H9 (cell line): ENCODE results near the gene PJA1. TPM values are rescaled to one million over a fixed set of nuclear protein-coding genes. Genes with fewer than 3 reads are reported as not detected.

Experiments used
- DNase-seq: peaks from one replicate; pipeline ENCODE4 v3.0.0-alpha.2; 2017
- H2AFZ ChIP-seq: one replicate; pipeline ENCODE4 v1.6.1; 2013; ENCODE audit warnings: mild to moderate bottlenecking, low read length, control low read depth, moderate library complexity
- H2AK5ac ChIP-seq: 2 replicates; pipeline ENCODE4 v1.6.1; 2013; ENCODE audit warnings: low read length, control low read depth, mixed read lengths; ENCODE audit not compliant: insufficient read length
- H2BK120ac ChIP-seq: one replicate; pipeline ENCODE4 v1.6.1; 2013; ENCODE audit warnings: low read depth, mild to moderate bottlenecking, low read length, control low read depth, inconsistent platforms; ENCODE audit not compliant: poor library complexity, severe bottlenecking
- H2BK12ac ChIP-seq: 2 replicates; pipeline ENCODE4 v1.6.1; 2013; ENCODE audit warnings: low read length, control low read depth, mixed read lengths, low read depth; ENCODE audit not compliant: insufficient read length
- H2BK15ac ChIP-seq: 2 replicates; pipeline ENCODE4 v1.6.1; 2013; ENCODE audit warnings: low read depth, low read length, control low read depth
- H2BK20ac ChIP-seq: one replicate; pipeline ENCODE4 v1.6.1; 2013; ENCODE audit warnings: low read depth, mild to moderate bottlenecking, low read length, control low read depth, inconsistent platforms; ENCODE audit not compliant: poor library complexity, severe bottlenecking
- H2BK5ac ChIP-seq: 2 replicates; pipeline ENCODE4 v1.6.1; 2013; ENCODE audit warnings: low read length, control low read depth, mixed read lengths; ENCODE audit not compliant: insufficient read length
- H3K14ac ChIP-seq: 2 replicates; pipeline ENCODE4 v1.6.1; 2013; ENCODE audit warnings: low read length, control low read depth; ENCODE audit not compliant: insufficient read depth
- H3K18ac ChIP-seq: 2 replicates; pipeline ENCODE4 v1.6.1; 2013; ENCODE audit warnings: low read depth, mild to moderate bottlenecking, mixed read lengths, low read length, control low read depth; ENCODE audit not compliant: insufficient read length
- H3K23ac ChIP-seq: 2 replicates; pipeline ENCODE4 v1.6.1; 2013; ENCODE audit warnings: low read length, control low read depth, mixed read lengths, low read depth; ENCODE audit not compliant: insufficient read length
- H3K23me2 ChIP-seq: 2 replicates; pipeline ENCODE4 v1.6.1; 2013; ENCODE audit warnings: low read depth, mild to moderate bottlenecking, mixed read lengths, low read length, control low read depth; ENCODE audit not compliant: insufficient read length, poor library complexity, severe bottlenecking
- H3K27ac ChIP-seq: 2 replicates; pipeline ENCODE4 v1.5.1; 2013; ENCODE audit warnings: low read length, control low read depth, mixed read lengths, low read depth; ENCODE audit not compliant: insufficient read length
- H3K27me3 ChIP-seq: 2 replicates; pipeline ENCODE4 v1.6.1; 2013; ENCODE audit warnings: low read length, control low read depth, inconsistent platforms; ENCODE audit not compliant: insufficient read depth
- H3K4ac ChIP-seq: 2 replicates; pipeline ENCODE4 v1.6.1; 2013; ENCODE audit warnings: low read depth, mild to moderate bottlenecking, control low read depth, inconsistent platforms, low read length, moderate library complexity
- H3K4me1 ChIP-seq: 2 replicates; pipeline ENCODE4 v1.6.1; 2013; ENCODE audit warnings: low read length, control low read depth, inconsistent platforms; ENCODE audit not compliant: insufficient read depth
- H3K4me2 ChIP-seq: 2 replicates; pipeline ENCODE4 v1.6.1; 2013; ENCODE audit warnings: low read length, control low read depth, mixed read lengths; ENCODE audit not compliant: insufficient read length, insufficient read depth
- H3K56ac ChIP-seq: 2 replicates; pipeline ENCODE4 v1.6.1; 2013; ENCODE audit warnings: low read depth, mild to moderate bottlenecking, mixed read lengths, low read length, control low read depth; ENCODE audit not compliant: insufficient read length
- H3K79me1 ChIP-seq: 2 replicates; pipeline ENCODE4 v1.6.1; 2013; ENCODE audit warnings: low read depth, mild to moderate bottlenecking, moderate library complexity, low read length, control low read depth, inconsistent platforms; ENCODE audit not compliant: insufficient read depth, poor library complexity, severe bottlenecking
- H3K79me2 ChIP-seq: 2 replicates; pipeline ENCODE4 v1.6.1; 2013; ENCODE audit warnings: low read length, control low read depth, inconsistent platforms; ENCODE audit not compliant: insufficient read depth
- H3K9ac ChIP-seq: 2 replicates; pipeline ENCODE4 v1.6.1; 2013; ENCODE audit warnings: low read length, control low read depth, mixed read lengths; ENCODE audit not compliant: insufficient read length; ENCODE audit errors: extremely low read depth
- H3K9me3 ChIP-seq: one replicate; pipeline ENCODE4 v1.6.1; 2013; ENCODE audit warnings: low read depth, low read length, inconsistent platforms; ENCODE audit not compliant: control insufficient read depth
- H3T11ph ChIP-seq: one replicate; pipeline ENCODE4 v1.6.1; 2013; ENCODE audit warnings: mild to moderate bottlenecking, low read length, control low read depth, inconsistent platforms
- H4K20me1 ChIP-seq: one replicate; pipeline ENCODE4 v1.6.1; 2013; ENCODE audit not compliant: control insufficient read depth, insufficient read length, insufficient read depth
- H4K5ac ChIP-seq: 2 replicates; pipeline ENCODE4 v1.6.1; 2013; ENCODE audit warnings: low read depth, mild to moderate bottlenecking, mixed read lengths, low read length, control low read depth; ENCODE audit not compliant: insufficient read length
- H4K8ac ChIP-seq: replicated peaks from 2 replicates; pipeline ENCODE4 v1.6.1; 2013; ENCODE audit warnings: low read length, control low read depth, mixed read lengths, low read depth; ENCODE audit not compliant: insufficient read length
- H4K91ac ChIP-seq: 2 replicates; pipeline ENCODE4 v1.6.1; 2013; ENCODE audit warnings: low read depth, mild to moderate bottlenecking, moderate library complexity, mixed read lengths, low read length, control low read depth; ENCODE audit not compliant: insufficient read length
- H3K27ac Mint-ChIP-seq, 3 experiments: 2 replicates in 2 of 3; 3 replicates in 1 of 3; pipeline ENCODE4 v1.8.0; 2020 to 2021; ENCODE audit warnings: mixed read lengths in 3 of 3, mild to moderate bottlenecking in 1 of 3, moderate library complexity in 1 of 3
- H3K27me3 Mint-ChIP-seq: 2 replicates; pipeline ENCODE4 v1.8.0; 2021; ENCODE audit warnings: low read depth, mild to moderate bottlenecking, moderate library complexity, mixed read lengths
- H3K36me3 Mint-ChIP-seq, 3 experiments: 2 replicates in 2 of 3; 3 replicates in 1 of 3; pipeline ENCODE4 v1.8.0; 2020 to 2021; ENCODE audit warnings: low read depth in 3 of 3, mixed read lengths in 3 of 3; ENCODE audit not compliant: insufficient read depth in 1 of 3
- H3K4me1 Mint-ChIP-seq, 2 experiments: 2 replicates each; pipeline ENCODE4 v1.8.0; 2020; ENCODE audit warnings: mixed read lengths in 2 of 2
- H3K4me3 Mint-ChIP-seq, 2 experiments: 2 replicates in 1 of 2; 3 replicates in 1 of 2; pipeline ENCODE4 v1.8.0; 2020 to 2021; ENCODE audit warnings: mild to moderate bottlenecking in 2 of 2, mixed read lengths in 2 of 2, moderate library complexity in 1 of 2
- H3K9me3 Mint-ChIP-seq, 2 experiments: 2 replicates in 1 of 2; 3 replicates in 1 of 2; pipeline ENCODE4 v1.8.0; 2020; ENCODE audit warnings: mild to moderate bottlenecking in 2 of 2, mixed read lengths in 2 of 2, moderate library complexity in 1 of 2
- CTCF ChIP-seq: fragments of 200-600 bp; sonication (generic); conservative IDR thresholded peaks from 3 replicates; pipeline ENCODE4 v1.8.0; 2021; ENCODE audit warnings: antibody characterized with exemption, mild to moderate bottlenecking
- WGBS: extraction: QIAGEN DNeasy Blood & Tissue Kit; methylation state at CpG from one replicate; pipeline ENCODE4 v1.1.7; 2013; ENCODE audit warnings: missing lambda C conversion rate, low lambda C conversion rate, mixed read lengths; ENCODE audit not compliant: insufficient read length; ENCODE audit errors: extremely low coverage; 5-methylcytosine and 5-hydroxymethylcytosine counted together
- total RNA-seq: library from RNA; stranded (reverse); gene quantifications from 2 replicates; pipeline ENCODE4 v1.2.1, GENCODE V29; 2021

The PJA1 gene
- total RNA-seq, 1 experiment from 2014 or later, result 41.4 TPM

DNA sequence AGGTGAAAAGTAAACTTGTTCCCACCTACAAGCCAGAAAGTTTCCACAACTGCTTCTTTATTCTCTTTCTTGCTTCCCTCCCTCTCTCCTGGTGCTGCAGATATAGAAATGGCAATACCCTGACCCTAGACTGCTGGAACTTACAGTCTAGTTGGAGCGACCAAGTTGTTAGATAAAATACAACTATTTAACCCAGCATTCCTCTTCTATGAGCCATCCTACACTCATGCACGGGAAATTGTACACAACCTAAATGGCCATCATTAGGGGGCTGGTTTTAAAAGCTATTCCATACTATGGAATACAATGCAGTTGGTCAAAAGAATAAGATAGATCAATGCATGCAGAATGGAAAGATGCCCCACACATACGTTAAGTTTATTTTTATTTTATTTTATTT lies 41.1 kb downstream of the PJA1 start:
- Mint-ChIP-seq H3K27ac (no peak overlapping the region), H3K27me3 (peaks cover 35% of the 10 kb centered on the region), H3K4me1 (peaks cover 6 to 14% of the 10 kb centered on the region in 2 experiments), H3K9me3 (peaks cover 56 to 70% of the 10 kb centered on the region in 2 experiments), H3K36me3 (peaks cover 0 to 4% (median 0%) of the 10 kb centered on the region in 3 experiments; a peak in 3 of 7 replicates), H3K4me3 (no peak overlapping the region)
- Histone ChIP-seq H2BK120ac (no peak overlapping the region), H3K9me3 (no peaks in the 10 kb centered on the region), H3K23me2 (no peaks in the 10 kb centered on the region), H3K4ac (no peak overlapping the region), H3K27me3 (peaks cover 1% of the 10 kb centered on the region; the same call in 1 of the 2 replicates), H3K79me2 (no peaks in the 10 kb centered on the region), H3K4me1 (no peaks in the 10 kb centered on the region), H3K9ac (no peak overlapping the region), H2BK5ac (no peak overlapping the region), H3K4me2 (no peak overlapping the region), H2AK5ac (no peak overlapping the region), H2AFZ (no peak overlapping the region), H4K8ac (no peak overlapping the region), H2BK12ac (no peak overlapping the region), H4K20me1 (no peaks in the 10 kb centered on the region), H2BK15ac (no peak overlapping the region), H4K91ac (no peak overlapping the region), H3K18ac (no peak overlapping the region), H3K14ac (no peak overlapping the region), H4K5ac (no peak overlapping the region), H3K79me1 (no peaks in the 10 kb centered on the region), H3K27ac (no peak overlapping the region), H2BK20ac (no peak overlapping the region), H3T11ph (no peak overlapping the region), H3K56ac (no peak overlapping the region), H3K23ac (no peak overlapping the region)
- TF ChIP-seq CTCF, result no peak
- no CpG with 5 or more reads among the region's 3 CpGs for WGBS
- no peak for DNase-seq
